Measurements from ENCODE around the gene PRLH.

GRCh38 chr2:237574467-237574866 lies 8.1 kb downstream of the PRLH start:
- TF ChIP-seq CTCF (conservative IDR thresholded peaks at IDR 0.05 in 1 of 2, IDR thresholded peaks at IDR 0.05 in 1 of 2; ENCODE audit: low read depth in 1 of 2, low read length in 2 of 2) = no peak
- TF ChIP-seq EZH2 (IDR thresholded peaks at IDR 0.05; ENCODE audit: low read length, missing control alignments) = no peak

Data from fibroblast of lung (primary cell).